NCI-H2171 treated with DMSO at 0.1 percent for 48 hours (cell line): ENCODE results near the gene SLC25A25.

Experiments used
- DNase-seq: peaks from one replicate; lab custom pipeline; 2025; lab: John Stamatoyannopoulos, UW

The SLC25A25 gene

GRCh38 chr9:128096616-128097536 is 28.8 kb downstream of the SLC25A25 start:
- no peak for DNase-seq

GRCh38 chr9:128097543-128098296 is 29.7 kb downstream of the SLC25A25 start:
- DNase-seq = no peak

- DNase-seq = peak; percentile 99
Observed at GRCh38 chr9:128098297-128099230, 30.5 kb downstream of the SLC25A25 start.

GRCh38 chr9:128099231-128099931 is 31.3 kb downstream of the SLC25A25 start:
- peak; percentile 46 for DNase-seq

GRCh38 chr9:128099932-128100491 is 32.0 kb downstream of the SLC25A25 start:
- no peak for DNase-seq

DNA sequence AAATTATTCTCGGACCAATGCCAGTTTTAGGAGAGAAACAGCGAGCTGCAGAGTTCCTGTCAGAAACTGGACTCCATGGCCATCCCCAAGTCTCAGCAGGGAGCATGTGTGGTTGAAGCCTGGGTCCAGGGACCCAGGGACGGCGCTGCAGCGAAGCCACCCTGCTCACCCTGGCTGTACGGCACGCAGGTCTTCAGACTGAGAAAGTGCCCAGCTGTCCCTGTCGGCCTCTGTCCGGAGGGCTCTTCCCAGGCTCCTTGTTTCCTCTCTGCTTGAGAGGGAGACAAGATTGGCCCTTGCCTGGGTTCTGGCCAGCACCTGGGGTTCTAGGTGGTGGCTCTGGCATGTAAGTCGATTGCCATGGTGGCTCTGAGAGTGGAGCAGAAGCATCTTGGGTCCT is 32.5 kb downstream of the SLC25A25 start:
- no peak for DNase-seq

- DNase-seq = no peak
Observed at GRCh38 chr9:128101231-128101661, 33.2 kb downstream of the SLC25A25 start.

DNA sequence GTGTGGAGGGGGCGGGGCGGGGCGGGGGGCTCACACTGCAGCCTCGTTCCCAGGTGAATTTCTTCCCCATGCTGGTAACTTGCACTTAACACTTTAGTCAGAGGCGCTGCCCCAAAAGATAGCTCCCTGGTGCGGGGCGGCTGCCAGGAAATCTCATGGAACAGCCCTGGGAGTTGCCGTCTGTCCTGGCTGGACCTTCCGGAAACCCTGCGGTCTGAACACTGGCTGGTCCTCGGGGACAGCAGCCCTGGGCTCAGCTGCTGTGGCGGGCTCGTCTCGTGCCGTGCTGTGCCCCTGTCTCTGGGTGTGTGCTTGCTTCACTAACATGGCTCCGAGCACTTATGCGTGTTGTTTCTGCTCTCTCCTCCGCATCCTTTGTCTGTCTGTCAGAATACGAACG is 33.7 kb downstream of the SLC25A25 start:
- no peak for DNase-seq

GRCh38 chr9:128102196-128102595 is 34.2 kb downstream of the SLC25A25 start:
- DNase-seq = no peak

GRCh38 chr9:128102861-128103588 is 35.0 kb downstream of the SLC25A25 start:
- DNase-seq = peak; percentile 62

GRCh38 chr9:128103589-128103962 is 35.5 kb downstream of the SLC25A25 start:
- peak; percentile 48 for DNase-seq

GRCh38 chr9:128104171-128104618 is 36.2 kb downstream of the SLC25A25 start:
- no peak for DNase-seq

DNA sequence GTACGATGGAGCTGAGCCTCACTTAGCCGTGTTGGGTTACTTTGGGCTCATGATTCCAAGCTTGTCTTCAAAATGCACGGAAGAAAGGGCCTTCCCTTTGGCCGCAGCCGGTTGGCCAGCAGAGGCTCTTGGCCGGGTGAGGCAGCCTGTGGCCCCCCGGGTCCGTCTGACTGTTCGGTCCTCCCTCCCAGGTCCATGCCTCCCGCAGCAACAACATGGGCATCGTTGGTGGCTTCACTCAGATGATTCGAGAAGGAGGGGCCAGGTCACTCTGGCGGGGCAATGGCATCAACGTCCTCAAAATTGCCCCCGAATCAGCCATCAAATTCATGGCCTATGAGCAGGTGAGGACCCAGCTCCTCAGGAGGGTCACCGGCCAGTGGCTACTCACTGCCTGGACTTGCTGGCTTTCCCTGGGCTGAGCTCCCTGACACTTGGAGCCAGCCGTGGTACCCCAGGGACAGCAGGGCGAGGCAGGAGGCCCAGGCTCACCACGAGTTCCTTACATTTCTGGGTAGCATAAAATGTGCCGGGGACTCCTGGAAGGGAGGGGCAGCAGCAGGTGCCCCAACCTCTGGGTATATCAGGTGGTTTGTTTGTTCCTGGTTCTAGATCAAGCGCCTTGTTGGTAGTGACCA is 37.6 kb downstream of the SLC25A25 start:
- no peak for DNase-seq

- DNase-seq = no peak
Observed at GRCh38 chr9:128106181-128106939, 38.3 kb downstream of the SLC25A25 start.

GRCh38 chr9:128106940-128107467 is 39.0 kb downstream of the SLC25A25 start:
- DNase-seq = no peak

DNA sequence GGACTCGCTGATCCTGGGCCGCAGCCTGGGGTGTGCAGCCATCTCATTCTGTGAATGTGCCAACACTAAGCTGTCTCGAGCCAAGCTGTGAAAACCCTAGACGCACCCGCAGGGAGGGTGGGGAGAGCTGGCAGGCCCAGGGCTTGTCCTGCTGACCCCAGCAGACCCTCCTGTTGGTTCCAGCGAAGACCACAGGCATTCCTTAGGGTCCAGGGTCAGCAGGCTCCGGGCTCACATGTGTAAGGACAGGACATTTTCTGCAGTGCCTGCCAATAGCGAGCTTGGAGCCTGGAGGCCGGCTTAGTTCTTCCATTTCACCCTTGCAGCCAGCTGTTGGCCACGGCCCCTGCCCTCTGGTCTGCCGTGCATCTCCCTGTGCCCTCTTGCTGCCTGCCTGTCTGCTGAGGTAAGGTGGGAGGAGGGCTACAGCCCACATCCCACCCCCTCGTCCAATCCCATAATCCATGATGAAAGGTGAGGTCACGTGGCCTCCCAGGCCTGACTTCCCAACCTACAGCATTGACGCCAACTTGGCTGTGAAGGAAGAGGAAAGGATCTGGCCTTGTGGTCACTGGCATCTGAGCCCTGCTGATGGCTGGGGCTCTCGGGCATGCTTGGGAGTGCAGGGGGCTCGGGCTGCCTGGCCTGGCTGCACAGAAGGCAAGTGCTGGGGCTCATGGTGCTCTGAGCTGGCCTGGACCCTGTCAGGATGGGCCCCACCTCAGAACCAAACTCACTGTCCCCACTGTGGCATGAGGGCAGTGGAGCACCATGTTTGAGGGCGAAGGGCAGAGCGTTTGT is 39.6 kb downstream of the SLC25A25 start:
- no peak for DNase-seq

DNA sequence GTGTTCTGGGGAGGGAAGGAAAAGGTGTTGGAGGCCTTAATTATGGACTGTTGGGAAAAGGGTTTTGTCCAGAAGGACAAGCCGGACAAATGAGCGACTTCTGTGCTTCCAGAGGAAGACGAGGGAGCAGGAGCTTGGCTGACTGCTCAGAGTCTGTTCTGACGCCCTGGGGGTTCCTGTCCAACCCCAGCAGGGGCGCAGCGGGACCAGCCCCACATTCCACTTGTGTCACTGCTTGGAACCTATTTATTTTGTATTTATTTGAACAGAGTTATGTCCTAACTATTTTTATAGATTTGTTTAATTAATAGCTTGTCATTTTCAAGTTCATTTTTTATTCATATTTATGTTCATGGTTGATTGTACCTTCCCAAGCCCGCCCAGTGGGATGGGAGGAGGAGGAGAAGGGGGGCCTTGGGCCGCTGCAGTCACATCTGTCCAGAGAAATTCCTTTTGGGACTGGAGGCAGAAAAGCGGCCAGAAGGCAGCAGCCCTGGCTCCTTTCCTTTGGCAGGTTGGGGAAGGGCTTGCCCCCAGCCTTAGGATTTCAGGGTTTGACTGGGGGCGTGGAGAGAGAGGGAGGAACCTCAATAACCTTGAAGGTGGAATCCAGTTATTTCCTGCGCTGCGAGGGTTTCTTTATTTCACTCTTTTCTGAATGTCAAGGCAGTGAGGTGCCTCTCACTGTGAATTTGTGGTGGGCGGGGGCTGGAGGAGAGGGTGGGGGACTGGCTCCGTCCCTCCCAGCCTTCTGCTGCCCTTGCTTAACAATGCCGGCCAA is 40.4 kb downstream of the SLC25A25 start:
- no peak for DNase-seq
